Neural cell (in vitro differentiated cells): ENCODE measurements around the gene SLC6A19. TPM values are rescaled to one million over a fixed set of nuclear protein-coding genes. Genes with fewer than 3 reads are reported as not detected.

Experiments
- H2AFZ ChIP-seq: fragments of 200-600, 300-800 bp; sonication (generic), shearing (Covaris generic); 2 replicates; pipeline ENCODE4 v1.6.0; 2014; ENCODE audit warnings: low read depth, mild to moderate bottlenecking, antibody characterized with exemption, low read length, moderate library complexity
- H3F3A ChIP-seq: fragments of 200-600 bp; shearing (Covaris generic); 2 replicates; pipeline ENCODE4 v1.6.1; 2016; ENCODE audit warnings: mild to moderate bottlenecking, moderate library complexity, mixed read lengths, antibody characterized with exemption, low read length; ENCODE audit not compliant: insufficient read depth, poor library complexity, severe bottlenecking
- H3K27ac ChIP-seq: fragments of 200-600, 300-800 bp; sonication (generic), shearing (Covaris generic); 2 replicates; pipeline ENCODE4 v1.5.1; 2014; ENCODE audit warnings: mild to moderate bottlenecking, low read length, moderate library complexity
- H3K27me3 ChIP-seq: fragments of 300-800, 200-600 bp; sonication (generic), shearing (Covaris generic); 2 replicates; pipeline ENCODE4 v1.6.0; 2014; ENCODE audit warnings: mild to moderate bottlenecking, low read depth, low read length, moderate library complexity; ENCODE audit not compliant: insufficient read depth
- H3K36me3 ChIP-seq: fragments of 300-800, 200-600 bp; sonication (generic), shearing (Covaris generic); 2 replicates; pipeline ENCODE4 v1.5.1; 2014; ENCODE audit warnings: mild to moderate bottlenecking, antibody characterized with exemption, low read length, moderate library complexity; ENCODE audit not compliant: insufficient read depth
- H3K4me2 ChIP-seq: fragments of 300-800, 200-600 bp; sonication (generic), shearing (Covaris generic); 2 replicates; pipeline ENCODE4 v1.6.0; 2014; ENCODE audit warnings: mild to moderate bottlenecking, low read length
- H3K4me3 ChIP-seq: fragments of 300-800, 200-600 bp; sonication (generic), shearing (Covaris generic); 2 replicates; pipeline ENCODE4 v1.5.1; 2014; ENCODE audit warnings: mild to moderate bottlenecking, low read length, moderate library complexity
- H3K79me2 ChIP-seq: fragments of 200-600 bp; shearing (Covaris generic); replicated peaks from 2 replicates; pipeline ENCODE4 v1.6.0; 2014; ENCODE audit warnings: mild to moderate bottlenecking, low read length, moderate library complexity; ENCODE audit not compliant: insufficient read depth
- H3K9ac ChIP-seq: fragments of 300-800, 200-600 bp; sonication (generic), shearing (Covaris generic); 2 replicates; pipeline ENCODE4 v1.6.1; 2016; ENCODE audit warnings: mild to moderate bottlenecking, low read length, mixed read lengths
- H3K9me2 ChIP-seq: fragments of 200-600 bp; shearing (Covaris generic); 2 replicates; pipeline ENCODE4 v1.6.1; 2016; ENCODE audit warnings: mild to moderate bottlenecking, low read length, mixed read lengths; ENCODE audit not compliant: insufficient read depth
- H3K9me3 ChIP-seq: fragments of 200-600, 300-800 bp; sonication (generic), shearing (Covaris generic); 2 replicates; pipeline ENCODE4 v1.6.1; 2016; ENCODE audit warnings: mild to moderate bottlenecking, mixed run types, low read length, moderate library complexity, mixed read lengths
- H4K20me1 ChIP-seq: fragments of 200-600 bp; shearing (Covaris generic); 2 replicates; pipeline ENCODE4 v1.6.1; 2016; ENCODE audit warnings: mild to moderate bottlenecking, mixed run types; ENCODE audit not compliant: insufficient read depth
- EP300 ChIP-seq: fragments of 450-650 bp; conservative IDR thresholded peaks from 2 replicates; pipeline ENCODE4 v1.6.1; 2014; ENCODE audit warnings: antibody characterized with exemption, mild to moderate bottlenecking, moderate library complexity; ENCODE audit not compliant: poor library complexity, severe bottlenecking
- EZH2 ChIP-seq: fragments of 200-600, 300-800 bp; shearing (Covaris generic), sonication (generic); IDR thresholded peaks from 2 replicates; pipeline ENCODE4 v1.6.1; 2014; ENCODE audit warnings: antibody characterized with exemption, low read length, borderline replicate concordance, mild to moderate bottlenecking; ENCODE audit not compliant: insufficient read depth, poor library complexity, severe bottlenecking
- MXI1 ChIP-seq: fragments of 450-650 bp; conservative IDR thresholded peaks from 2 replicates; pipeline ENCODE4 v1.6.1; 2014; ENCODE audit warnings: antibody characterized with exemption, mild to moderate bottlenecking; ENCODE audit not compliant: poor library complexity, severe bottlenecking
- POLR2AphosphoS5 ChIP-seq: IDR thresholded peaks from 2 replicates; pipeline ENCODE4 v1.6.1; 2012
- RAD21 ChIP-seq: fragments of 450-650 bp; conservative IDR thresholded peaks from 2 replicates; pipeline ENCODE4 v1.6.1; 2014; ENCODE audit warnings: antibody characterized with exemption, mild to moderate bottlenecking, moderate library complexity
- SMC3 ChIP-seq: fragments of 450-650 bp; conservative IDR thresholded peaks from 2 replicates; pipeline ENCODE4 v1.6.1; 2014; ENCODE audit warnings: antibody characterized with exemption, mild to moderate bottlenecking, moderate library complexity; ENCODE audit not compliant: poor library complexity
- TAF1 ChIP-seq: IDR thresholded peaks from 2 replicates; pipeline ENCODE4 v1.6.1; 2012; ENCODE audit warnings: low read depth
- polyA plus RNA-seq: library from polyadenylated mRNA; depleted of rRNA; stranded (reverse); fragments of >200 nt; gene quantifications from 2 replicates; pipeline ENCODE4 v1.2.3, GENCODE V29; 2014
- TF ChIP-seq, protein P1 (sequence below): IDR thresholded peaks from 2 replicates; pipeline ENCODE4 v1.6.1; 2012; ENCODE audit warnings: borderline replicate concordance
- TF ChIP-seq, protein P2 (sequence below): fragments of 450-650 bp; IDR thresholded peaks from 2 replicates; pipeline ENCODE4 v1.5.1; 2014; ENCODE audit warnings: antibody characterized with exemption, mild to moderate bottlenecking, moderate library complexity; ENCODE audit not compliant: poor library complexity, severe bottlenecking

Gene SLC6A19
- polyA plus RNA-seq, 1 donor from 2014 or later = not detected

DNA sequence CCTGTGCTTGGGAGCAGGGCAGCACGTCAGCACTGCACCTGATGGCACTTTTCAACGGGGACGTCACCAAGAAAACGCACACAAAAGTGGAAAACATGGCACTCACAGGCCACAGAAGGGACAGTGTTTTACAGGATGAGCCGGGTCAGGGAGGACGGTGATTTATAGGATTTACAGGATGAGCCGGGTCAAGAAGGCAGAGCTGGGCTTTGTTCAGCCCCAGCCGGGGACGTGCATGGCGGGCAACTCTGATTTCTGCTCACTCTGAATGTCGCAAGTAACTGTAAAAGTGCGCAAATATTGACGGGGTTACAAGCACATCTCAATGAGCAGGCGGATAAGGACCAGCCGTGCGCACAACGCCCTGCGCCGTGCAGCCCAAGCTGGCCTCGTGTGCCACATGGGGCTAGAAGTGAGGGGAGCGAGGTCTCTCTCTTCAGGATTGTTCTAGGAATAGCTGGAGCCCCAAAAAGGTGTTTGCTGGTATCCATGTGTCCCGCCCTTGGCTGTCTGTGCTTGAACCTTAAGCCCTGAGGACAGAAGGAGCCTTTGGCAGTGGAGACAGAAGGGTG is 40.2 kb downstream of the SLC6A19 start:
- Histone ChIP-seq H3K79me2 (no peaks in the 10 kb centered on the region), H3K27ac (no peak overlapping the region), H3K4me3 (no peak overlapping the region), H3F3A (no peaks in the 10 kb centered on the region), H2AFZ (no peak overlapping the region), H3K27me3 (no peaks in the 10 kb centered on the region), H3K9me2 (no peaks in the 10 kb centered on the region), H3K9me3 (peaks cover under 1% of the 10 kb centered on the region), H3K4me2 (no peak overlapping the region), H3K9ac (no peak overlapping the region), H4K20me1 (no peaks in the 10 kb centered on the region), H3K36me3 (no peaks in the 10 kb centered on the region)
- TF ChIP-seq, protein P1, sequence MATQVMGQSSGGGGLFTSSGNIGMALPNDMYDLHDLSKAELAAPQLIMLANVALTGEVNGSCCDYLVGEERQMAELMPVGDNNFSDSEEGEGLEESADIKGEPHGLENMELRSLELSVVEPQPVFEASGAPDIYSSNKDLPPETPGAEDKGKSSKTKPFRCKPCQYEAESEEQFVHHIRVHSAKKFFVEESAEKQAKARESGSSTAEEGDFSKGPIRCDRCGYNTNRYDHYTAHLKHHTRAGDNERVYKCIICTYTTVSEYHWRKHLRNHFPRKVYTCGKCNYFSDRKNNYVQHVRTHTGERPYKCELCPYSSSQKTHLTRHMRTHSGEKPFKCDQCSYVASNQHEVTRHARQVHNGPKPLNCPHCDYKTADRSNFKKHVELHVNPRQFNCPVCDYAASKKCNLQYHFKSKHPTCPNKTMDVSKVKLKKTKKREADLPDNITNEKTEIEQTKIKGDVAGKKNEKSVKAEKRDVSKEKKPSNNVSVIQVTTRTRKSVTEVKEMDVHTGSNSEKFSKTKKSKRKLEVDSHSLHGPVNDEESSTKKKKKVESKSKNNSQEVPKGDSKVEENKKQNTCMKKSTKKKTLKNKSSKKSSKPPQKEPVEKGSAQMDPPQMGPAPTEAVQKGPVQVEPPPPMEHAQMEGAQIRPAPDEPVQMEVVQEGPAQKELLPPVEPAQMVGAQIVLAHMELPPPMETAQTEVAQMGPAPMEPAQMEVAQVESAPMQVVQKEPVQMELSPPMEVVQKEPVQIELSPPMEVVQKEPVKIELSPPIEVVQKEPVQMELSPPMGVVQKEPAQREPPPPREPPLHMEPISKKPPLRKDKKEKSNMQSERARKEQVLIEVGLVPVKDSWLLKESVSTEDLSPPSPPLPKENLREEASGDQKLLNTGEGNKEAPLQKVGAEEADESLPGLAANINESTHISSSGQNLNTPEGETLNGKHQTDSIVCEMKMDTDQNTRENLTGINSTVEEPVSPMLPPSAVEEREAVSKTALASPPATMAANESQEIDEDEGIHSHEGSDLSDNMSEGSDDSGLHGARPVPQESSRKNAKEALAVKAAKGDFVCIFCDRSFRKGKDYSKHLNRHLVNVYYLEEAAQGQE = no peak
- TF ChIP-seq EZH2 (no peak), MXI1 (no peak), TAF1 (no peak), EP300 (no peak), RAD21 (no peak)

DNA sequence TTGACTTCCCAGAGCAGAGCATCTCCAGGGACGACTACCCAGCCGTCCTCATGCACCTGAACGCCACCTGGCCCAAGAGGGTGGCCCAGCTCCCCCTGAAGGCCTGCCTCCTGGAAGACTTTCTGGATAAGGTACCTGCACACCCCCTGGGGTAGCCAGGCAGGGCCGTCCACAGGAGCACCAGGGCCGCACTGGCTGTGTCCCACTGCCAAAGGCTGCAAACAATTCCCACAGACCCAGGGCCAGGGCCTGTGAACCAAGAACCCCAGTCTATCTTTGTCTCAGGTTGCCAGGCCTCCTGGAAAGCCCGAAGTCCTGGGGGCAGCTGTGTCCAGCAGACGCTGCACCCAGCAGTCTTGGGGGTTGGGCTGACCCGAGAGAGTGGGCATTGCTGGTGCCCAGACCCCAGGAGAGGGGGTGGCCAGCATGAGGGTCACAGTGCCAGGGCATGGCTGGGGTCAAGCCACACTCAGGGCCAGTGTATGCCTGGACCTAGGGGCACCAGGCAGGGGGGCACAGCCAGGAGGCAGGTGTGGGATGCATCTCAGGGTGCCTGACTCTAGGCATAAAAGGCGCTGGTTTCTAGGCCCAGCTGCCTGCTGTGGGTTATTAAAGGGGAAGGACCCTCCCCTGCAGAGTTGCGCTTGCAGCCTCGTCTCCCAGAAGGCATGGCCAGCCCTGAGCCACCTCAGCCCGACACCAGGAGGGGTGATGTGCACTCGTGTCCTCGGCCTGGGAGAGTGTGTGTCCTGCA is 41.5 kb downstream of the SLC6A19 start:
- no peak overlapping the region for H2AFZ ChIP-seq
- no peak overlapping the region for H3K4me2 ChIP-seq
- no peaks in the 10 kb centered on the region for H3K79me2 ChIP-seq
- no peak overlapping the region for H3K27ac ChIP-seq
- peaks cover 5% of the 10 kb centered on the region for H3K27me3 ChIP-seq
- TF ChIP-seq TAF1 = no peak
- TF ChIP-seq, protein P2, sequence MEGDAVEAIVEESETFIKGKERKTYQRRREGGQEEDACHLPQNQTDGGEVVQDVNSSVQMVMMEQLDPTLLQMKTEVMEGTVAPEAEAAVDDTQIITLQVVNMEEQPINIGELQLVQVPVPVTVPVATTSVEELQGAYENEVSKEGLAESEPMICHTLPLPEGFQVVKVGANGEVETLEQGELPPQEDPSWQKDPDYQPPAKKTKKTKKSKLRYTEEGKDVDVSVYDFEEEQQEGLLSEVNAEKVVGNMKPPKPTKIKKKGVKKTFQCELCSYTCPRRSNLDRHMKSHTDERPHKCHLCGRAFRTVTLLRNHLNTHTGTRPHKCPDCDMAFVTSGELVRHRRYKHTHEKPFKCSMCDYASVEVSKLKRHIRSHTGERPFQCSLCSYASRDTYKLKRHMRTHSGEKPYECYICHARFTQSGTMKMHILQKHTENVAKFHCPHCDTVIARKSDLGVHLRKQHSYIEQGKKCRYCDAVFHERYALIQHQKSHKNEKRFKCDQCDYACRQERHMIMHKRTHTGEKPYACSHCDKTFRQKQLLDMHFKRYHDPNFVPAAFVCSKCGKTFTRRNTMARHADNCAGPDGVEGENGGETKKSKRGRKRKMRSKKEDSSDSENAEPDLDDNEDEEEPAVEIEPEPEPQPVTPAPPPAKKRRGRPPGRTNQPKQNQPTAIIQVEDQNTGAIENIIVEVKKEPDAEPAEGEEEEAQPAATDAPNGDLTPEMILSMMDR = no peak
- TF ChIP-seq POLR2AphosphoS5 = no peak
- no peak for TF ChIP-seq EZH2
- TF ChIP-seq RAD21 = no peak
- TF ChIP-seq SMC3 = no peak
- H3K36me3 ChIP-seq = no peaks in the 10 kb centered on the region
- H3F3A ChIP-seq = no peaks in the 10 kb centered on the region
- no peaks in the 10 kb centered on the region for H4K20me1 ChIP-seq
- H3K9me2 ChIP-seq = no peaks in the 10 kb centered on the region
- no peaks in the 10 kb centered on the region for H3K9me3 ChIP-seq
- H3K4me3 ChIP-seq = no peak overlapping the region
- H3K9ac ChIP-seq = no peak overlapping the region
